Activated CD4-positive, alpha-beta memory T cell treated with anti-CD3 and anti-CD28 coated beads for 36 hours (primary cell): ENCODE results near the gene SLC9C1. TPM values are rescaled to one million over a fixed set of nuclear protein-coding genes. Genes with fewer than 3 reads are reported as not detected.

Source experiments
- CTCF ChIA-PET: fragments of 350-600 bp; sonication (Branson Sonifier 250); formaldehyde crosslinking; loops from one replicate; lab custom pipeline; 2021; ENCODE audit warnings: antibody characterized with exemption, inconsistent platforms; lab: Charles Lee
- POLR2A ChIA-PET: fragments of 350-600 bp; sonication (Branson Sonifier 250); formaldehyde crosslinking; loops from one replicate; lab custom pipeline; 2021; ENCODE audit warnings: antibody characterized with exemption; lab: Charles Lee
- DNase-seq: peaks from one replicate; pipeline ENCODE4 v3.0.0-alpha.2; 2020
- H3K27ac Mint-ChIP-seq: one replicate; pipeline ENCODE4 v1.8.0; 2021; ENCODE audit warnings: mixed read lengths
- H3K27me3 Mint-ChIP-seq: one replicate; pipeline ENCODE4 v1.8.0; 2021; ENCODE audit warnings: mixed read lengths
- H3K36me3 Mint-ChIP-seq: one replicate; pipeline ENCODE4 v1.8.0; 2021; ENCODE audit warnings: mixed read lengths
- H3K4me1 Mint-ChIP-seq: one replicate; pipeline ENCODE4 v1.8.0; 2021; ENCODE audit warnings: low read depth, mixed read lengths
- H3K4me3 Mint-ChIP-seq: one replicate; pipeline ENCODE4 v1.8.0; 2021; ENCODE audit warnings: mild to moderate bottlenecking, mixed read lengths
- H3K9me3 Mint-ChIP-seq: one replicate; pipeline ENCODE4 v1.8.0; 2021; ENCODE audit warnings: mixed read lengths
- intact Hi-C: fragments of 100-400 bp; cut with micrococcal nuclease; formaldehyde crosslinking; loops from one replicate; pipeline ENCODE4 v1.15.1; 2023
- total RNA-seq, 2 experiments: library from RNA; stranded (reverse); gene quantifications; one replicate each; pipeline ENCODE4 v1.2.3, GENCODE V29; 2021

The SLC9C1 gene
- total RNA-seq, 2 experiments from 2014 or later = not detected

DNA sequence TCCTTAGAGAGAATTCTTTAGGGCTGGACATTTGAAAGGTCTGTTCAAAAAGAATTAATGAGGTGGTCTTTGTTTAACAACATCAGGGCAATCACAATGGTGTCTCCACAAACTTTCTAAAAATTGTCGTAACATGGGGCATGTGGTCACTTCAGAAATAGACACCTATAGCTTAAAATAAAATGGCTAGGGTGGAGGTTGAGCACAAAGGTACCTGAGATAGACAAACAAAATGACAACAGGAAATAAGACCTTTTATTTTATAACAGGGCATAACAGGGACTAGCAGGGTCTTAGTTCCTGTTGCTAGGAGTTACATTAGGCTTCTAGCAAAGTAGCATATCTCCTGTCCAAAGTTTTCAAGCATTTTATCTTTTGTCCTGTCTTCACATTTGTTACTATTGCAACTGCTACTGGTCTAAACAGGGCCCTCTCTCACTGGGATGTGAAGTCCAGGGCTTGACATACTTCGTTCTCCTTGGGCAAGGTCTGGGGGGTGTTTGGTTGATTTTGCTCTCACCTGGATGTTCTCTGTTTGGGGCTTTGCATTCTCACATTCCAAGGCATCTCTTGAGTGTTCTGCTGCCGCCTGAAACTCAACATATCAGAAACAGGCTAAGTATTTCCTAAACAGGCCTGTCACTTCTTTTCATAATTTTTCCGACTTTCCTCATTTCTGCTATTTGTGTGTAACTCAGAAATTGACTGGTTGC lies 163.9 kb downstream of the SLC9C1 start:
- CTCF ChIA-PET = interaction anchor here (1.6 to 5.7 kb wide), 2 partner anchors 19 kb away, joined by 4 to 42 read pairs; no protein-coding TSS in a partner anchor
- intact Hi-C loops = loop anchor here (1.0 to 5.0 kb wide), 3 partner anchors 18 to 513 kb away; no protein-coding TSS in a partner anchor
- peak overlapping the region; percentile 14 for H3K4me3 Mint-ChIP-seq

DNA sequence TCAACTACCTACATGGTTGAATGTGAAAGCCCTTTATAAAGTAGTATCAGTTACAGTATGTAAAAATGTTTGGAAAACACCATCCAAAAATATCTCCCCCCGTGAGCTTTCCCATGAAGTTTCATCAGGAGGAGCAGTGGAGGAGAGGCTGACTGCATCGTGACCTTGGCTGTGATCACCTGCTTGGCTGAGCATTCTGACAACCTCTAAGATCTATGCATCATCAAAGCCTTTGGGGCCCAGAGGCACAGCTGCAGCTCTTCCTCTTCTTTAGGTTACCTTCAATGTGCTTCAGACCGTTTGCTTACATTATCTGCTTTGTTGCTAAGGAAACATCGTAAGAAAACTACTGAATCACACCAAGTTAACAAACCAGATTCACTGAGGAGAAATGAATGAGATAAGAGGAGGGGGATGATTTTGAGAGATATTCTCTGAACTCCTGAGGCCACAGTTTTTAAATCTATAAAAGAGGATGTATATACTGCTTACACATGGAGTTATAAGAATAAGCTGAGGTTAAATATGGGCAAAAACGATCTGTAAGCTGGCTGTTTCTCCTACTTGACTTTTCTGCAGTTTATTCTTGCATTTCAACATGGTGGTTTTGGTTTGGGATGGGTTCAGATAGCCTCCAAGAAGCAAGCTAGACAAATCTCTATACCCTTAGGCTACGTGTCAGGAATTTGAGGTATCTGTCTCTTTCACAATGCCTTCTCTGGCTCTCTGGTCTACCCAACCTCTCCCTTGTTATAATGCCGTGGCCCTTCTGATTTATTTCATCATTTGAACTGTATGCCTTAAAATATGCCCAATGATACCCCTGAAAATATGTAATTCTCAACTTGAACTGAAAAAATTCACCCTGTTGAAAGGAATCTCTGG lies 164.9 kb downstream of the SLC9C1 start:
- Mint-ChIP-seq H3K9me3 (no peaks in the 10 kb centered on the region), H3K27ac (peak overlapping the region; percentile 88), H3K27me3 (no peaks in the 10 kb centered on the region), H3K36me3 (peaks cover 20% of the 10 kb centered on the region), H3K4me3 (peak overlapping the region; percentile 30), H3K4me1 (peaks cover 82% of the 10 kb centered on the region)
- CTCF ChIA-PET = interaction anchor here (0.6 to 5.7 kb wide), 4 partner anchors 8 to 256 kb away, joined by 3 to 42 read pairs (median 10); no protein-coding TSS in a partner anchor
- POLR2A ChIA-PET = no interaction called here
- DNase-seq = peak; percentile 73
- intact Hi-C loops = loop anchor here (1.0 to 5.0 kb wide), 3 partner anchors 14 to 173 kb away; no protein-coding TSS in a partner anchor

More for the DNA sequence above, 163.9 kb downstream of the SLC9C1 start:
- Mint-ChIP-seq H3K27ac (peak overlapping the region; percentile 88), H3K4me1 (peaks cover 87% of the 10 kb centered on the region), H3K27me3 (no peaks in the 10 kb centered on the region), H3K36me3 (peaks cover 15% of the 10 kb centered on the region), H3K9me3 (no peaks in the 10 kb centered on the region)
- POLR2A ChIA-PET = no interaction called here
- DNase-seq = no peak

- ChIA-PET POLR2A (interaction anchor here (0.8 kb wide), 1 partner anchor 12 kb away, joined by 3 read pairs; no protein-coding TSS in a partner anchor), CTCF (interaction anchor here (1.4 to 5.7 kb wide), 3 partner anchors 10 to 223 kb away, joined by 3 to 42 read pairs (median 18); no protein-coding TSS in a partner anchor)
- Mint-ChIP-seq H3K27ac (peak overlapping the region; percentile 88), H3K9me3 (no peaks in the 10 kb centered on the region), H3K4me1 (peaks cover 71% of the 10 kb centered on the region), H3K36me3 (peaks cover 23% of the 10 kb centered on the region), H3K4me3 (peak overlapping the region; percentile 51), H3K27me3 (no peaks in the 10 kb centered on the region)
- intact Hi-C loops = loop anchor here (1.0 to 5.0 kb wide), 2 partner anchors 15 to 174 kb away; no protein-coding TSS in a partner anchor
- peak; percentile 17 for DNase-seq
These were observed 166.2 kb downstream of the SLC9C1 start for GRCh38 chr3:112127522-112128494.

GRCh38 chr3:112126511-112126911 lies 167.5 kb downstream of the SLC9C1 start:
- Mint-ChIP-seq H3K9me3 (no peaks in the 10 kb centered on the region), H3K4me3 (peak overlapping the region; percentile 23), H3K36me3 (peaks cover 27% of the 10 kb centered on the region), H3K27ac (peak overlapping the region; percentile 88), H3K27me3 (no peaks in the 10 kb centered on the region), H3K4me1 (peaks cover 69% of the 10 kb centered on the region)
- no peak for DNase-seq
- ChIA-PET CTCF (interaction anchor here (2.4 to 5.7 kb wide), 2 partner anchors 11 to 15 kb away, joined by 11 to 42 read pairs; no protein-coding TSS in a partner anchor), POLR2A (no interaction called here)
- intact Hi-C loops = loop anchor here (5.0 kb wide), 1 partner anchor 176 kb away; no protein-coding TSS in a partner anchor

DNA sequence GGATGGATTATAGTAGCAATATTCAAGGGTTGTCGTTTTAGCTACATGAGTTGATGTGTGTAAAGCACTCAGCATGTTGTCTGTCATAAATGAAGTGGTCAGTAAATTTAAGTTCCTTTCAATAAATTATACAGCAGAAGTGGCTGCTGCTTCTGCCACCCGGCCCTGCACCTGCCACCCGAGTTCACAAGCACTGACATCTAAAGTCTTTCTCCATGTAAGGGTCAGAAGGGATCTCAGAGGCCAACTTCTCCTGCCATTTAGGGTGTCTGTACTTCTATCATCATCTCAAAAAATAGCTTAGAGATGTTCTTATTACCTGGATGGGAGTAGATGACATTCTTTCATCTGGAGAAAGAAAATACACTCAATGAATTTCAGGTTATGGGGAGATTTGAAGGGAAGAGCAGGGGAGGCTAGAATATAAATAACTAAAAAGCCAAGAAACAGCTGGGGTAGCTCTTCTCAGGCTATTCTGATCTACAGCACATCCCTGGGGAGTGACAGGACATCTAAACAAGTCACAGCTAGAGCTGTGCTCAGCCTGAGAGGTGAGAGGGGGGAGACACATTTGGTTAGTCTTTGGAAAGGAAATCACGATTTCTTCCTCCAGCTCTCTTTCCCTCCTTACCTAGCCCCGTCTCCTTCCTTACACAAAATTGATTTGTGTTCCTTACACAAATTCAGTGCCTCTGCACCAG lies 169.0 kb downstream of the SLC9C1 start:
- no peak for DNase-seq
- Mint-ChIP-seq H3K9me3 (no peaks in the 10 kb centered on the region), H3K4me3 (no peak overlapping the region), H3K36me3 (peaks cover 25% of the 10 kb centered on the region), H3K27ac (no peak overlapping the region), H3K27me3 (no peaks in the 10 kb centered on the region), H3K4me1 (peaks cover 66% of the 10 kb centered on the region)
- ChIA-PET CTCF (interaction anchor here (1.2 to 5.7 kb wide), 3 partner anchors 13 to 313 kb away, joined by 3 to 42 read pairs (median 11); no protein-coding TSS in a partner anchor), POLR2A (no interaction called here)
- intact Hi-C loops = loop anchor here (5.0 kb wide), 1 partner anchor 177 kb away; no protein-coding TSS in a partner anchor

GRCh38 chr3:112123548-112123947 lies 170.5 kb downstream of the SLC9C1 start:
- ChIA-PET CTCF (interaction anchor here (1.2 kb wide), 1 partner anchor 13 kb away, joined by 3 read pairs; no protein-coding TSS in a partner anchor), POLR2A (interaction anchor here (0.7 kb wide), 1 partner anchor 20 kb away, joined by 3 read pairs; no protein-coding TSS in a partner anchor)
- no peak overlapping the region for H3K4me3 Mint-ChIP-seq
- no peak for DNase-seq
- H3K4me1 Mint-ChIP-seq = peaks cover 64% of the 10 kb centered on the region
- H3K27ac Mint-ChIP-seq = no peak overlapping the region
- peaks cover 24% of the 10 kb centered on the region for H3K36me3 Mint-ChIP-seq
- H3K9me3 Mint-ChIP-seq = no peaks in the 10 kb centered on the region
- intact Hi-C loops = no loop called here
- no peaks in the 10 kb centered on the region for H3K27me3 Mint-ChIP-seq

DNA sequence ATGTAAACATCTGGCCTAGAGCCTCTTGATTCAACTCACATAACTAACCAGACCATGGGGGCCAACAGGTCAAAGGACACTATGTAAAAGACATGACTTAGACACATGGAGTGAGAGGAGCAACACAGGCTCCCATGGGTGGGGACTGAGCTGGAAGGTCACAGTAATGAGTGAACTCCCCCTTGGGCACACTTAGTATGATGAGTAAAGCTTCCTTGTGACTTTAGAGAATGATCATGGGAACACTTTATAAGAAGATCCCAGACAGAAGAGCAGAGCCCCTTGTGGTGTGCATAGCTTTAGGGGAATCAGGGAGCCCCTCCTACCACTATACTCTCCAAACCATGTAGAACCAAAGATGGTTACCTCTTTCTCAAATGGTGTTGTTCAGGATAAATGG lies 171.1 kb downstream of the SLC9C1 start:
- H3K36me3 Mint-ChIP-seq = peaks cover 24% of the 10 kb centered on the region
- no peaks in the 10 kb centered on the region for H3K27me3 Mint-ChIP-seq
- no peak for DNase-seq
- H3K4me3 Mint-ChIP-seq = no peak overlapping the region
- peaks cover 59% of the 10 kb centered on the region for H3K4me1 Mint-ChIP-seq
- no peak overlapping the region for H3K27ac Mint-ChIP-seq
- intact Hi-C loops = no loop called here
- ChIA-PET CTCF (interaction anchor here (1.2 kb wide), 1 partner anchor 13 kb away, joined by 3 read pairs; no protein-coding TSS in a partner anchor), POLR2A (interaction anchor here (0.7 kb wide), 1 partner anchor 21 kb away, joined by 3 read pairs; no protein-coding TSS in a partner anchor)
- H3K9me3 Mint-ChIP-seq = no peaks in the 10 kb centered on the region

DNA sequence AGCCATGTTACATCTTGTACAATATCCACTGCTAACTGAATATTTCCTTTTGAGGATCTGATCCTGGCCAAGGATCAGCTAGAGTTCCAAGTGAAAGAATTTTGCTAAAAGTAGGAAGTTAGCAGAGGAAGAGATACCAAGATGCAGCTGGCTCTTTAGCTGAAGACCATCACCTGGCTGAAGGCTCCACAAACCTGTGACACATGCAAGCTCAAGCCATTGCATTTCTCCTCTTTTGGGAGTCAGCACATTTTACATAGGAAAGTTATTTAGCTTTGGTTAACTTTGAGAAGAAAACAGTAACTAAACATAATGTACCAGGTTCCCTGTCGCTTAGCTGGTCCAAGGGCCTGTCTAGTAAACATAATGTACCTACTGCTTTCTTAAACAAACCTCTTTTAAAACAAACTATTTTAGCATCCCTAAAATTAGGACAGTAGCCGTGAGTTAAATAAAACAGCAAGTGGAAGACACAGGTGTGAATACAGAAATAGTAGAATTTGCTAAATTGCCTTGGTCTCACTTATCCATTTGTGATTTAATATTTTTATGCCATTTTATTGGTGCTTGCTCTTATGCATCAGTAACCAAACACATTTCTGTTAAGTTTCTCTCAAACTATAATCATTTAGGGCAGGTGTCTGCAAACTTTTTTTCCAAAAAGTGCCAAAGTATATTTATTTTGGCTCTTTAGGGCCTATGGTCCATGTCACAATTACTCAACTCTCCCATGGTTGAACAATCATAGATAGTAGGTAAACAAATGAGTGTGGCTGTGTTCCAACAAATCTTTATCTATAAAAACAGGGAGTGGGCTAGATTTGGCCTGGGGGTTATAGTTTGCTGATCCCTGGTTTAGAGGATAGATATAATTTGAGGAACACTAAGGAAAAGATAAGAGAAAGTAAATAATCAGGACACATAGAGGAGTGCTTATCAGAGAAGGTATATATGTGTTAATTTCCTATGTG lies 172.2 kb downstream of the SLC9C1 start:
- Mint-ChIP-seq H3K27ac (no peak overlapping the region), H3K27me3 (no peaks in the 10 kb centered on the region), H3K9me3 (no peaks in the 10 kb centered on the region), H3K4me1 (peaks cover 49% of the 10 kb centered on the region), H3K4me3 (no peak overlapping the region), H3K36me3 (peaks cover 24% of the 10 kb centered on the region)
- CTCF ChIA-PET = interaction anchor here (3.0 kb wide), 1 partner anchor 10 kb away, joined by 13 read pairs; no protein-coding TSS in a partner anchor
- intact Hi-C loops = no loop called here
- DNase-seq = no peak
- POLR2A ChIA-PET = no interaction called here

- no peak for DNase-seq
- Mint-ChIP-seq H3K4me3 (no peak overlapping the region), H3K9me3 (no peaks in the 10 kb centered on the region), H3K4me1 (peaks cover 38% of the 10 kb centered on the region), H3K27ac (no peak overlapping the region), H3K36me3 (peaks cover 12% of the 10 kb centered on the region), H3K27me3 (no peaks in the 10 kb centered on the region)
- POLR2A ChIA-PET = no interaction called here
- intact Hi-C loops = no loop called here
- CTCF ChIA-PET = interaction anchor here (3.0 kb wide), 1 partner anchor 9 kb away, joined by 13 read pairs; no protein-coding TSS in a partner anchor
These were observed 173.8 kb downstream of the SLC9C1 start for GRCh38 chr3:112119962-112120836.
